Sciatic nerve (tissue), 1 donor: ENCODE data around the gene LRRTM2. TPM values are rescaled to one million over a fixed set of nuclear protein-coding genes. Genes with fewer than 3 reads are reported as not detected.

ENCODE experiments used
- total RNA-seq: library from RNA; stranded (reverse); fragmentation: NEBNext Ultra II Directional; extraction: Animal tissue kit (Norgen Biotek cat#: 25700); gene quantifications from one replicate; pipeline ENCODE4 v1.2.1, GENCODE V29; 2021
- donor health status: DM: no; HTN: no; CAD: no.

Gene LRRTM2
- total RNA-seq, 1 donor from 2014 or later: 0.58 TPM

Other genes starting within 250 kb of the LRRTM2 start
- 485 TPM for gene CTNNA1, start 121.9 kb downstream of the LRRTM2 start, total RNA-seq